EL (cell line): ENCODE measurements around the gene TSPOAP1.

Experiments
- DNase-seq: peaks from one replicate; pipeline ENCODE4 v3.0.0-alpha.2; 2016

Gene TSPOAP1

GRCh38 chr17:58338841-58339754, 10.5 kb upstream of the TSPOAP1 start:
- peak; percentile 92 for DNase-seq

GRCh38 chr17:58338454-58338840, 9.9 kb upstream of the TSPOAP1 start:
- DNase-seq: no peak

GRCh38 chr17:58337600-58338453, 9.2 kb upstream of the TSPOAP1 start:
- peak; percentile 98 for DNase-seq

GRCh38 chr17:58337210-58337599, 8.6 kb upstream of the TSPOAP1 start:
- DNase-seq: no peak

GRCh38 chr17:58336456-58337209, 8.0 kb upstream of the TSPOAP1 start:
- DNase-seq: no peak

- DNase-seq: peak; percentile 37
Observed at GRCh38 chr17:58335779-58336455, 7.3 kb upstream of the TSPOAP1 start.

GRCh38 chr17:58335061-58335731, 6.6 kb upstream of the TSPOAP1 start:
- no peak for DNase-seq

GRCh38 chr17:58334661-58335060, 6.1 kb upstream of the TSPOAP1 start:
- DNase-seq: no peak

- no peak for DNase-seq
Observed at GRCh38 chr17:58334256-58334655, 5.7 kb upstream of the TSPOAP1 start.

GRCh38 chr17:58333736-58334207, 5.2 kb upstream of the TSPOAP1 start:
- no peak for DNase-seq

GRCh38 chr17:58332778-58333735, 4.5 kb upstream of the TSPOAP1 start:
- DNase-seq: no peak

GRCh38 chr17:58331815-58332777, 3.5 kb upstream of the TSPOAP1 start:
- no peak for DNase-seq

- no peak for DNase-seq
Observed at GRCh38 chr17:58330997-58331814, 2.6 kb upstream of the TSPOAP1 start.

- no peak for DNase-seq
Observed at GRCh38 chr17:58330538-58330996, 2.0 kb upstream of the TSPOAP1 start.

- DNase-seq: no peak
Observed at GRCh38 chr17:58329810-58330537, 1.4 kb upstream of the TSPOAP1 start.

GRCh38 chr17:58329035-58329809, 627 bp upstream of the TSPOAP1 start:
- no peak for DNase-seq
